Peyer's patch (tissue), 4 donors: ENCODE results near the gene C11orf58.

Source experiments
- POLR2A ChIP-seq, 2 donors: fragments of 450-650 bp; IDR thresholded peaks; one replicate each; pipeline ENCODE4 v1.5.1; 2017; ENCODE audit warnings: antibody characterized with exemption in 2 of 2, mild to moderate bottlenecking in 2 of 2, moderate library complexity in 2 of 2
- TF ChIP-seq, protein P1 (sequence below), 6 experiments: fragments of 450-650 bp in 4 of 6; fragments of 200-600 bp in 2 of 6; sonication (generic) in 1 of 6; IDR thresholded peaks; one replicate each; pipeline ENCODE4 v1.5.1; 2017 to 2019; ENCODE audit warnings: antibody characterized with exemption in 6 of 6, mild to moderate bottlenecking in 3 of 6, moderate library complexity in 1 of 6

DNA sequence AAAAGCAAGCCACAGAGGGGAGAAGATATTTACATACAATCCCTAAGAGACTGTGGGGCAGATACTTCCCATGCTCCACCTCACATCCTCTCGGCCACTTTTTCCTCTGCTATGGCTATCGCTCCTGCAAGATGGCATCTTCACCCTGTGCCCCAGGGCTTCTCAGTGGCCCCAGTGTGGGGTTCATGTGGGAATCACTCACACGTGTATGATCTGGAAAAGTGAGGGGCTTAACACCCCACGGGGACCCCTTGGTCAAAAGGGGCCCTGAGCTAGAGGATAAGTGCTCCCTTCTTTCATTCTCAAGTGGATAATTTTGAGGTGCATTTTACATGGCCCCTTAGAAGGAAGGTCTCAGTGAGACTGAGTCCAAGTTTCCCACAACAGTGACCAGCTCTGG, 28.7 kb downstream of the C11orf58 start:
- TF ChIP-seq, protein P1, sequence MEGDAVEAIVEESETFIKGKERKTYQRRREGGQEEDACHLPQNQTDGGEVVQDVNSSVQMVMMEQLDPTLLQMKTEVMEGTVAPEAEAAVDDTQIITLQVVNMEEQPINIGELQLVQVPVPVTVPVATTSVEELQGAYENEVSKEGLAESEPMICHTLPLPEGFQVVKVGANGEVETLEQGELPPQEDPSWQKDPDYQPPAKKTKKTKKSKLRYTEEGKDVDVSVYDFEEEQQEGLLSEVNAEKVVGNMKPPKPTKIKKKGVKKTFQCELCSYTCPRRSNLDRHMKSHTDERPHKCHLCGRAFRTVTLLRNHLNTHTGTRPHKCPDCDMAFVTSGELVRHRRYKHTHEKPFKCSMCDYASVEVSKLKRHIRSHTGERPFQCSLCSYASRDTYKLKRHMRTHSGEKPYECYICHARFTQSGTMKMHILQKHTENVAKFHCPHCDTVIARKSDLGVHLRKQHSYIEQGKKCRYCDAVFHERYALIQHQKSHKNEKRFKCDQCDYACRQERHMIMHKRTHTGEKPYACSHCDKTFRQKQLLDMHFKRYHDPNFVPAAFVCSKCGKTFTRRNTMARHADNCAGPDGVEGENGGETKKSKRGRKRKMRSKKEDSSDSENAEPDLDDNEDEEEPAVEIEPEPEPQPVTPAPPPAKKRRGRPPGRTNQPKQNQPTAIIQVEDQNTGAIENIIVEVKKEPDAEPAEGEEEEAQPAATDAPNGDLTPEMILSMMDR (IDR thresholded peaks at IDR 0.05): no peak
- no peak for TF ChIP-seq POLR2A (IDR thresholded peaks at IDR 0.05)
